Activated CD4-positive, alpha-beta memory T cell treated with anti-CD3 and anti-CD28 coated beads, Interleukin-2, amount 10 ng/mL, durations not matched to agents 7 days and 5 days (primary cell): Measurements from ENCODE around the gene EEIG1. TPM values are rescaled to one million over a fixed set of nuclear protein-coding genes. Genes with fewer than 3 reads are reported as not detected.
A peak's percentile ranks its signal among the peaks of the same experiment; 100 is the strongest.

Experiments used
- CTCF ChIA-PET: fragments of 350-600 bp; sonication (Branson Sonifier 250); formaldehyde crosslinking; loops from one replicate; lab custom pipeline; 2021; ENCODE audit warnings: antibody characterized with exemption, inconsistent platforms; lab: Charles Lee
- POLR2A ChIA-PET: fragments of 350-600 bp; sonication (Branson Sonifier 250); formaldehyde crosslinking; loops from one replicate; lab custom pipeline; 2021; ENCODE audit warnings: antibody characterized with exemption; lab: Charles Lee
- DNase-seq: peaks from one replicate; pipeline ENCODE4 v3.0.0-alpha.2; 2020
- H3K27ac Mint-ChIP-seq: one replicate; pipeline ENCODE4 v1.8.0; 2021; ENCODE audit warnings: mild to moderate bottlenecking, mixed read lengths
- H3K27me3 Mint-ChIP-seq: one replicate; pipeline ENCODE4 v1.8.0; 2021; ENCODE audit warnings: mixed read lengths
- H3K36me3 Mint-ChIP-seq: one replicate; pipeline ENCODE4 v1.8.0; 2021; ENCODE audit warnings: low read depth, mixed read lengths
- H3K4me1 Mint-ChIP-seq: one replicate; pipeline ENCODE4 v1.8.0; 2021; ENCODE audit warnings: mixed read lengths
- H3K4me3 Mint-ChIP-seq: one replicate; pipeline ENCODE4 v1.8.0; 2021; ENCODE audit warnings: mild to moderate bottlenecking, mixed read lengths
- H3K9me3 Mint-ChIP-seq: one replicate; pipeline ENCODE4 v1.8.0; 2021; ENCODE audit warnings: mixed read lengths
- total RNA-seq, 2 experiments: library from RNA; stranded (reverse); gene quantifications; one replicate each; pipeline ENCODE4 v1.2.3, GENCODE V29; 2021

The EEIG1 gene
- total RNA-seq, 2 experiments from 2014 or later, result 212 to 218 TPM

- Mint-ChIP-seq H3K4me3 (no peak overlapping the region), H3K27me3 (peaks cover 10% of the 10 kb centered on the region), H3K9me3 (no peaks in the 10 kb centered on the region), H3K36me3 (no peaks in the 10 kb centered on the region), H3K27ac (no peak overlapping the region), H3K4me1 (no peaks in the 10 kb centered on the region)
- POLR2A ChIA-PET, result interaction anchor here (1.2 kb wide), 1 partner anchor 12 kb away, joined by 3 read pairs; no protein-coding TSS in a partner anchor
- CTCF ChIA-PET, result no interaction called here
- DNase-seq, result no peak
These were observed 12.9 kb upstream of the EEIG1 start for GRCh38 chr9:127993721-127994120.

GRCh38 chr9:127991757-127992274 lies 11.0 kb upstream of the EEIG1 start:
- CTCF ChIA-PET, result interaction anchor here (1.1 kb wide), 1 partner anchor 39 kb away, joined by 4 read pairs; no protein-coding TSS in a partner anchor
- Mint-ChIP-seq H3K36me3 (no peaks in the 10 kb centered on the region), H3K27ac (no peak overlapping the region)

GRCh38 chr9:127991017-127991756 lies 10.4 kb upstream of the EEIG1 start:
- Mint-ChIP-seq H3K36me3 (no peaks in the 10 kb centered on the region), H3K27me3 (peaks cover 7% of the 10 kb centered on the region), H3K4me1 (no peaks in the 10 kb centered on the region), H3K4me3 (no peak overlapping the region), H3K9me3 (no peaks in the 10 kb centered on the region), H3K27ac (no peak overlapping the region)
- DNase-seq, result no peak
- ChIA-PET CTCF (interaction anchor here (1.1 to 1.2 kb wide), 2 partner anchors 12 to 40 kb away, joined by 4 read pairs; no protein-coding TSS in a partner anchor), POLR2A (no interaction called here)

More at GRCh38 chr9:127991757-127992274, 11.0 kb upstream of the EEIG1 start:
- Mint-ChIP-seq H3K4me1 (no peaks in the 10 kb centered on the region), H3K4me3 (no peak overlapping the region), H3K27me3 (peaks cover 7% of the 10 kb centered on the region), H3K9me3 (no peaks in the 10 kb centered on the region)
- no peak for DNase-seq
- POLR2A ChIA-PET, result no interaction called here

- POLR2A ChIA-PET, result no interaction called here
- CTCF ChIA-PET, result interaction anchor here (1.2 kb wide), 1 partner anchor 13 kb away, joined by 4 read pairs; no protein-coding TSS in a partner anchor
- no peaks in the 10 kb centered on the region for H3K4me1 Mint-ChIP-seq
- peaks cover 6% of the 10 kb centered on the region for H3K27me3 Mint-ChIP-seq
- no peaks in the 10 kb centered on the region for H3K36me3 Mint-ChIP-seq
- H3K4me3 Mint-ChIP-seq, result no peak overlapping the region
- no peak for DNase-seq
- H3K9me3 Mint-ChIP-seq, result no peaks in the 10 kb centered on the region
- no peak overlapping the region for H3K27ac Mint-ChIP-seq
These were observed 9.8 kb upstream of the EEIG1 start for GRCh38 chr9:127990554-127990953.

GRCh38 chr9:127989094-127989493 lies 8.3 kb upstream of the EEIG1 start:
- Mint-ChIP-seq H3K4me3 (no peak overlapping the region), H3K36me3 (no peaks in the 10 kb centered on the region), H3K27me3 (peaks cover 5% of the 10 kb centered on the region), H3K4me1 (no peaks in the 10 kb centered on the region), H3K9me3 (no peaks in the 10 kb centered on the region), H3K27ac (no peak overlapping the region)
- ChIA-PET CTCF (no interaction called here), POLR2A (no interaction called here)
- no peak for DNase-seq

- H3K9me3 Mint-ChIP-seq, result no peaks in the 10 kb centered on the region
- no peak for DNase-seq
- POLR2A ChIA-PET, result no interaction called here
- H3K27me3 Mint-ChIP-seq, result no peaks in the 10 kb centered on the region
- CTCF ChIA-PET, result interaction anchor here (0.5 kb wide), 1 partner anchor 59 kb away, joined by 3 read pairs; no protein-coding TSS in a partner anchor
- H3K36me3 Mint-ChIP-seq, result no peaks in the 10 kb centered on the region
- peaks cover 12% of the 10 kb centered on the region for H3K4me1 Mint-ChIP-seq
- H3K4me3 Mint-ChIP-seq, result no peak overlapping the region
- H3K27ac Mint-ChIP-seq, result no peak overlapping the region
These were observed 6.4 kb upstream of the EEIG1 start for GRCh38 chr9:127987103-127987614.

GRCh38 chr9:127985011-127985410 lies 4.2 kb upstream of the EEIG1 start:
- Mint-ChIP-seq H3K27ac (no peak overlapping the region), H3K4me1 (peaks cover 22% of the 10 kb centered on the region), H3K4me3 (no peak overlapping the region), H3K27me3 (no peaks in the 10 kb centered on the region), H3K36me3 (peaks cover under 1% of the 10 kb centered on the region), H3K9me3 (no peaks in the 10 kb centered on the region)
- ChIA-PET POLR2A (no interaction called here), CTCF (interaction anchor here (1.5 kb wide), 1 partner anchor 49 kb away, joined by 4 read pairs; no protein-coding TSS in a partner anchor)
- no peak for DNase-seq

- no peak for DNase-seq
- ChIA-PET POLR2A (interaction anchor here (1.1 to 15.3 kb wide), 3 partner anchors 13 to 42 kb away, joined by 3 to 465 read pairs (median 3); no protein-coding TSS in a partner anchor), CTCF (interaction anchor here (15.1 kb wide), 1 partner anchor 47 kb away, joined by 178 read pairs; no protein-coding TSS in a partner anchor)
- H3K4me1 Mint-ChIP-seq, result peaks cover 23% of the 10 kb centered on the region
- H3K27ac Mint-ChIP-seq, result no peak overlapping the region
- peaks cover 12% of the 10 kb centered on the region for H3K36me3 Mint-ChIP-seq
- no peaks in the 10 kb centered on the region for H3K27me3 Mint-ChIP-seq
- no peak overlapping the region for H3K4me3 Mint-ChIP-seq
- no peaks in the 10 kb centered on the region for H3K9me3 Mint-ChIP-seq
These were observed 3.1 kb upstream of the EEIG1 start for GRCh38 chr9:127983847-127984289.

- no peak for DNase-seq
- H3K36me3 Mint-ChIP-seq, result peaks cover 19% of the 10 kb centered on the region
- H3K9me3 Mint-ChIP-seq, result no peaks in the 10 kb centered on the region
- no peak overlapping the region for H3K27ac Mint-ChIP-seq
- no peaks in the 10 kb centered on the region for H3K27me3 Mint-ChIP-seq
- no peak overlapping the region for H3K4me3 Mint-ChIP-seq
- H3K4me1 Mint-ChIP-seq, result peaks cover 28% of the 10 kb centered on the region
- ChIA-PET CTCF (interaction anchor here (0.7 to 15.1 kb wide), 2 partner anchors 28 to 48 kb away, joined by 3 to 178 read pairs; no protein-coding TSS in a partner anchor), POLR2A (interaction anchor here (1.4 to 15.3 kb wide), 4 partner anchors 12 to 43 kb away, joined by 3 to 465 read pairs (median 33); no protein-coding TSS in a partner anchor)
These were observed 2.1 kb upstream of the EEIG1 start for GRCh38 chr9:127982912-127983311.

- peak overlapping the region; percentile 89 for H3K4me3 Mint-ChIP-seq
- peaks cover 31% of the 10 kb centered on the region for H3K36me3 Mint-ChIP-seq
- H3K27me3 Mint-ChIP-seq, result no peaks in the 10 kb centered on the region
- POLR2A ChIA-PET, result interaction anchor here (0.7 to 15.3 kb wide), 9 partner anchors 10 to 247 kb away, joined by 3 to 465 read pairs (median 4); partner anchors contain the start of gene TOR2A
- H3K27ac Mint-ChIP-seq, result peak overlapping the region; percentile 81
- no peaks in the 10 kb centered on the region for H3K9me3 Mint-ChIP-seq
- peaks cover 37% of the 10 kb centered on the region for H3K4me1 Mint-ChIP-seq
- no peak for DNase-seq
- CTCF ChIA-PET, result interaction anchor here (0.7 to 15.1 kb wide), 10 partner anchors 12 to 136 kb away, joined by 3 to 178 read pairs (median 3); no protein-coding TSS in a partner anchor
These were observed 851 bp upstream of the EEIG1 start for GRCh38 chr9:127981559-127982121.

GRCh38 chr9:127980060-127980705 lies 606 bp downstream of the EEIG1 start:
- POLR2A ChIA-PET, result interaction anchor here (0.8 to 15.3 kb wide), 10 partner anchors 9 to 93 kb away, joined by 3 to 465 read pairs (median 4); partner anchors contain the start of genes DPM2, NAIF1 and SLC25A25
- Mint-ChIP-seq H3K9me3 (no peaks in the 10 kb centered on the region), H3K27me3 (no peaks in the 10 kb centered on the region), H3K36me3 (peaks cover 43% of the 10 kb centered on the region), H3K27ac (peak overlapping the region; percentile 73), H3K4me3 (peak overlapping the region; percentile 91), H3K4me1 (peaks cover 52% of the 10 kb centered on the region)
- peak; percentile 58 for DNase-seq
- CTCF ChIA-PET, result interaction anchor here (1.0 to 15.1 kb wide), 5 partner anchors 10 to 51 kb away, joined by 3 to 178 read pairs (median 17); no protein-coding TSS in a partner anchor
